ENCODE results near the gene FPGT. TPM values are rescaled to one million over a fixed set of nuclear protein-coding genes. Genes with fewer than 3 reads are reported as not detected.
"Not testable (repeated sequence)": the region's sequence is repeated elsewhere in the genome, so short reads cannot be mapped to it uniquely, and the experiment has no call there.

FPGT gene
- total RNA-seq = 9.6 and 11.5 TPM in 2 replicates

- intact Hi-C loops (cut with micrococcal nuclease) = loop anchor here (1.0 to 5.0 kb wide), 5 partner anchors 535 to 1916 kb away; partner anchors contain the start of genes ACADM, CRYZ, NEGR1 and RABGGTB
Observed at GRCh38 chr1:74197657-74198552, at the start of gene FPGT, which contains the start of gene LRRIQ3. Gene FPGT, plus strand, starts transcription at chr1:74198242. Its CDS starts 37 bp downstream, at chr1:74198279. Gene LRRIQ3, minus strand, starts transcription at chr1:74198176. Its CDS starts 14,492 bp downstream, at chr1:74183684.

GRCh38 chr1:74160046-74160445, 38.0 kb upstream of the FPGT start:
- intact Hi-C loops (cut with micrococcal nuclease) = no loop called here

GRCh38 chr1:74161497-74161896, 36.5 kb upstream of the FPGT start:
- intact Hi-C loops (cut with micrococcal nuclease) = no loop called here

GRCh38 chr1:74162333-74162732, 35.7 kb upstream of the FPGT start:
- intact Hi-C loops (cut with micrococcal nuclease) = no loop called here

- intact Hi-C loops (cut with micrococcal nuclease) = not testable (repeated sequence)
Observed at GRCh38 chr1:74174423-74174822, 23.6 kb upstream of the FPGT start.

- intact Hi-C loops (cut with micrococcal nuclease) = no loop called here
Observed at GRCh38 chr1:74180490-74180889, 17.6 kb upstream of the FPGT start.

- intact Hi-C loops (cut with micrococcal nuclease) = no loop called here
Observed at GRCh38 chr1:74193908-74194307, 4.1 kb upstream of the FPGT start.

GRCh38 chr1:74195339-74195738, 2.7 kb upstream of the FPGT start:
- intact Hi-C loops (cut with micrococcal nuclease) = loop anchor here (5.0 kb wide), 2 partner anchors 1877 to 1913 kb away; partner anchors contain the start of genes NEGR1 and ST6GALNAC3

GRCh38 chr1:74197255-74197654, 787 bp upstream of the FPGT start:
- intact Hi-C loops (cut with micrococcal nuclease) = loop anchor here (5.0 kb wide), 2 partner anchors 1875 to 1915 kb away; partner anchors contain the start of genes NEGR1 and ST6GALNAC3

GRCh38 chr1:74199504-74199903, 1.5 kb downstream of the FPGT start:
- intact Hi-C loops (cut with micrococcal nuclease) = loop anchor here (2.0 to 5.0 kb wide), 3 partner anchors 1587 to 1917 kb away; partner anchors contain the start of genes NEGR1, RABGGTB and ST6GALNAC3

- intact Hi-C loops (cut with micrococcal nuclease) = no loop called here
Observed at GRCh38 chr1:74205266-74205665, 7.2 kb downstream of the FPGT start.

- intact Hi-C loops (cut with micrococcal nuclease) = loop anchor here (5.0 kb wide), 1 partner anchor 1938 kb away; no protein-coding TSS in a partner anchor
Observed at GRCh38 chr1:74215229-74215628, 17.2 kb downstream of the FPGT start.

- intact Hi-C loops (cut with micrococcal nuclease) = no loop called here
Observed at GRCh38 chr1:74222701-74223100, 24.7 kb downstream of the FPGT start.

- intact Hi-C loops (cut with micrococcal nuclease) = no loop called here
Observed at GRCh38 chr1:74223453-74223852, 25.4 kb downstream of the FPGT start.

- intact Hi-C loops (cut with micrococcal nuclease) = no loop called here
Observed at GRCh38 chr1:74235153-74235552, 37.1 kb downstream of the FPGT start, which contains the start of gene TNNI3K. Gene TNNI3K, plus strand, starts transcription at chr1:74235387. Its CDS starts 65 bp downstream, at chr1:74235452.

- intact Hi-C loops (cut with micrococcal nuclease) = no loop called here
Observed at GRCh38 chr1:74236440-74236839, 38.4 kb downstream of the FPGT start.

- intact Hi-C loops (cut with micrococcal nuclease) = no loop called here
Observed at GRCh38 chr1:74237035-74237434, 39.0 kb downstream of the FPGT start.

GRCh38 chr1:74237787-74238186, 39.7 kb downstream of the FPGT start:
- intact Hi-C loops (cut with micrococcal nuclease) = no loop called here

GRCh38 chr1:74245168-74245772, 47.2 kb downstream of the FPGT start:
- intact Hi-C loops (cut with micrococcal nuclease) = no loop called here

- intact Hi-C loops (cut with micrococcal nuclease) = no loop called here
Observed at GRCh38 chr1:74246315-74246714, 48.3 kb downstream of the FPGT start.

GRCh38 chr1:74247881-74248528, 50.0 kb downstream of the FPGT start:
- intact Hi-C loops (cut with micrococcal nuclease) = no loop called here
